H1 (cell line): Measurements from ENCODE around the gene FOXN3. TPM values are rescaled to one million over a fixed set of nuclear protein-coding genes. Genes with fewer than 3 reads are reported as not detected.
A peak's percentile ranks its signal among the peaks of the same experiment; 100 is the strongest.

ENCODE experiments used
- CTCF ChIA-PET: fragments of 300-600 bp; sonication (Branson Sonifier 250); formaldehyde crosslinking; loops from one replicate; lab custom pipeline; 2021; ENCODE audit not compliant: partially characterized antibody; lab: Charles Lee
- POLR2A ChIA-PET: fragments of 300-600 bp; sonication (Branson Sonifier 250); formaldehyde crosslinking; loops from one replicate; lab custom pipeline; 2021; ENCODE audit warnings: inconsistent platforms; ENCODE audit not compliant: partially characterized antibody; lab: Charles Lee
- DNase-seq, 2 experiments: peaks; one replicate each; pipeline versions ENCODE4 v3.0.0 to v3.0.0-alpha.2; 2010 to 2022; ENCODE audit warnings: low spot score in 2 of 2, low read depth in 1 of 2, mixed read lengths in 1 of 2
- FAIRE-seq: peaks from 2 replicates; lab custom pipeline; 2011; peaks lifted over from hg19 to GRCh38; lab: Jason Lieb, UNC
- H2AFZ ChIP-seq: 2 replicates; pipeline ENCODE4 v1.8.1; 2012; ENCODE audit warnings: low read length, inconsistent platforms
- H2AK5ac ChIP-seq: 2 replicates; pipeline ENCODE4 v1.6.1; 2013; ENCODE audit warnings: low read depth, low read length
- H2BK120ac ChIP-seq: replicated peaks from 2 replicates; pipeline ENCODE3; 2013; ENCODE audit warnings: low read depth, low read length, inconsistent platforms
- H2BK12ac ChIP-seq: 2 replicates; pipeline ENCODE4 v1.6.1; 2013; ENCODE audit warnings: low read depth, low read length
- H2BK15ac ChIP-seq: 2 replicates; pipeline ENCODE4 v1.6.1; 2013; ENCODE audit warnings: low read length
- H2BK20ac ChIP-seq: 2 replicates; pipeline ENCODE4 v1.6.1; 2013; ENCODE audit warnings: low read length
- H2BK5ac ChIP-seq: 2 replicates; pipeline ENCODE4 v1.6.1; 2013; ENCODE audit warnings: low read depth, low read length
- H3K14ac ChIP-seq: 2 replicates; pipeline ENCODE4 v1.6.1; 2013; ENCODE audit warnings: inconsistent platforms; ENCODE audit not compliant: insufficient read length
- H3K18ac ChIP-seq: 2 replicates; pipeline ENCODE4 v1.6.1; 2013; ENCODE audit warnings: low read length; ENCODE audit errors: extremely low read depth
- H3K23ac ChIP-seq: 2 replicates; pipeline ENCODE4 v1.6.1; 2013; ENCODE audit warnings: inconsistent platforms; ENCODE audit not compliant: insufficient read length
- H3K23me2 ChIP-seq: 2 replicates; pipeline ENCODE4 v1.6.1; 2013; ENCODE audit warnings: low read depth, low read length
- H3K27ac ChIP-seq: 2 replicates; pipeline ENCODE4 v1.6.1; 2011; ENCODE audit warnings: low read depth, low read length, inconsistent platforms
- H3K27me3 ChIP-seq, 4 experiments: replicated peaks in 1 of 4; 1 replicate in 1 of 4; 2 replicates in 3 of 4; pipeline versions ENCODE4 v1.6.1 to v1.8.1; 2011 to 2013; ENCODE audit warnings: low read length in 3 of 4, mild to moderate bottlenecking in 3 of 4, inconsistent platforms in 2 of 4, mixed read lengths in 2 of 4, moderate library complexity in 1 of 4; ENCODE audit not compliant: control insufficient read depth in 3 of 4, insufficient read depth in 3 of 4; ENCODE audit errors: extremely low read depth in 1 of 4
- H3K36me3 ChIP-seq, 4 experiments: 2 replicates each; pipeline versions ENCODE4 v1.6.1 to v1.8.1; 2011 to 2013; ENCODE audit warnings: mild to moderate bottlenecking in 4 of 4, low read length in 3 of 4, moderate library complexity in 2 of 4, control low read depth in 1 of 4, inconsistent platforms in 1 of 4; ENCODE audit not compliant: insufficient read depth in 4 of 4, control insufficient read depth in 2 of 4
- H3K4ac ChIP-seq: replicated peaks from 2 replicates; pipeline ENCODE3; 2013; ENCODE audit warnings: low read length, low read depth, mixed read lengths, inconsistent platforms; ENCODE audit not compliant: insufficient read length
- H3K4me1 ChIP-seq, 4 experiments: replicated peaks in 1 of 4; 1 replicate in 1 of 4; 2 replicates in 3 of 4; pipeline versions ENCODE4 v1.6.1 to v1.8.1; 2011 to 2013; ENCODE audit warnings: low read length in 3 of 4, inconsistent platforms in 2 of 4, mixed read lengths in 1 of 4; ENCODE audit not compliant: insufficient read depth in 4 of 4, control insufficient read depth in 3 of 4
- H3K4me2 ChIP-seq, 2 experiments: 2 replicates each; pipeline versions ENCODE4 v1.6.1 to v1.8.1; 2011 to 2013; ENCODE audit warnings: low read depth in 2 of 2, low read length in 2 of 2, control low read depth in 1 of 2, inconsistent platforms in 1 of 2, mild to moderate bottlenecking in 1 of 2; ENCODE audit not compliant: insufficient read depth in 1 of 2
- H3K4me3 ChIP-seq, 4 experiments: fragments of 200-600, 300-600 bp in 1 of 4; sonication (generic), shearing (Covaris generic), sonication (Bioruptor Twin) in 1 of 4; 2 replicates each; pipeline versions ENCODE4 v1.5.1 to v1.8.1; 2011 to 2016; ENCODE audit warnings: low read length in 4 of 4, low read depth in 3 of 4, control low read depth in 2 of 4, inconsistent platforms in 2 of 4, mild to moderate bottlenecking in 2 of 4, mixed read lengths in 1 of 4, moderate library complexity in 1 of 4; ENCODE audit not compliant: insufficient read depth in 2 of 4; ENCODE audit errors: extremely low read depth in 1 of 4
- H3K56ac ChIP-seq: replicated peaks from 2 replicates; pipeline ENCODE3; 2013; ENCODE audit warnings: low read depth, mild to moderate bottlenecking, mixed read lengths, low read length, inconsistent platforms; ENCODE audit not compliant: insufficient read length
- H3K79me1 ChIP-seq: 2 replicates; pipeline ENCODE4 v1.6.1; 2013; ENCODE audit warnings: low read depth, low read length, control low read depth
- H3K79me2 ChIP-seq, 2 experiments: 2 replicates each; pipeline versions ENCODE4 v1.6.1 to v1.8.1; 2012 to 2013; ENCODE audit warnings: low read length in 2 of 2, mild to moderate bottlenecking in 2 of 2, inconsistent platforms in 1 of 2; ENCODE audit not compliant: insufficient read depth in 2 of 2, control insufficient read depth in 1 of 2
- H3K9ac ChIP-seq, 4 experiments: replicated peaks in 1 of 4; 1 replicate in 1 of 4; 2 replicates in 3 of 4; pipeline versions ENCODE4 v1.6.1 to v1.8.1; 2011 to 2013; ENCODE audit warnings: low read depth in 3 of 4, low read length in 3 of 4, control low read depth in 2 of 4, mild to moderate bottlenecking in 2 of 4, moderate library complexity in 2 of 4, inconsistent platforms in 1 of 4; ENCODE audit errors: extremely low read depth in 1 of 4
- H3K9me3 ChIP-seq, 2 experiments: 2 replicates each; pipeline versions ENCODE4 v1.6.1 to v1.8.1; 2012 to 2013; ENCODE audit warnings: mild to moderate bottlenecking in 2 of 2, moderate library complexity in 2 of 2, control low read depth in 1 of 2, inconsistent platforms in 1 of 2, low read depth in 1 of 2, low read length in 1 of 2, mixed read lengths in 1 of 2; ENCODE audit not compliant: insufficient read depth in 2 of 2
- H4K20me1 ChIP-seq, 2 experiments: replicated peaks in 1 of 2; 2 replicates each; pipeline versions ENCODE3 to v1.8.1; 2011 to 2013; ENCODE audit warnings: inconsistent platforms in 2 of 2, low read length in 2 of 2, mild to moderate bottlenecking in 1 of 2; ENCODE audit not compliant: insufficient read depth in 2 of 2, control insufficient read depth in 1 of 2
- H4K5ac ChIP-seq: 2 replicates; pipeline ENCODE4 v1.6.1; 2013; ENCODE audit warnings: low read length, low read depth, mixed read lengths, inconsistent platforms; ENCODE audit not compliant: insufficient read length
- H4K8ac ChIP-seq: 2 replicates; pipeline ENCODE4 v1.8.0; 2013; ENCODE audit warnings: mild to moderate bottlenecking, moderate library complexity, low read length, inconsistent platforms; ENCODE audit not compliant: insufficient read depth; ENCODE audit errors: extremely low read depth
- H4K91ac ChIP-seq: replicated peaks from 2 replicates; pipeline ENCODE3; 2013; ENCODE audit warnings: low read length, mixed read lengths, inconsistent platforms; ENCODE audit not compliant: insufficient read length
- CBX8 ChIP-seq: fragments of 300-800, 300-1000 bp; sonication (generic); IDR thresholded peaks from 2 replicates; pipeline ENCODE4 v1.7.1; 2016; ENCODE audit warnings: low read depth, low read length, borderline replicate concordance
- CHD1 ChIP-seq: IDR thresholded peaks from 2 replicates; pipeline ENCODE4 v1.6.1; 2012; ENCODE audit warnings: low read depth, low read length, improper control_type of control experiment
- KDM5A ChIP-seq: fragments of 200-600 bp; IDR thresholded peaks from 2 replicates; pipeline ENCODE4 v1.7.1; 2012; ENCODE audit warnings: mild to moderate bottlenecking, low read length, inconsistent platforms, mixed read lengths
- PHF8 ChIP-seq: fragments of 200-600 bp; sonication (generic); conservative IDR thresholded peaks from 2 replicates; pipeline ENCODE4 v1.7.1; 2012; ENCODE audit warnings: low read depth, mild to moderate bottlenecking, inconsistent platforms, low read length, moderate library complexity
- RAD21 ChIP-seq, 2 experiments: IDR thresholded peaks in 1 of 2; conservative IDR thresholded peaks in 1 of 2; 2 replicates each; pipeline ENCODE4 v1.6.1; 2011; ENCODE audit warnings: low read depth in 2 of 2, low read length in 2 of 2, improper control_type of control experiment in 1 of 2, inconsistent platforms in 1 of 2, mild to moderate bottlenecking in 1 of 2, moderate library complexity in 1 of 2
- RFX5 ChIP-seq: IDR thresholded peaks from 2 replicates; pipeline ENCODE4 v1.6.1; 2011; ENCODE audit warnings: low read depth, low read length, improper control_type of control experiment, borderline replicate concordance
- WGBS, 2 experiments: shearing (Covaris generic) in 1 of 2; methylation state at CpG; one replicate each; pipeline versions ENCODE4 v1.1.6 to v1.1.7; 2013 to 2015; ENCODE audit warnings: low lambda C conversion rate in 2 of 2, mixed read lengths in 2 of 2, inconsistent platforms in 1 of 2, low coverage in 1 of 2, missing lambda C conversion rate in 1 of 2; ENCODE audit not compliant: insufficient replicate concordance in 2 of 2, insufficient coverage in 1 of 2, insufficient read length in 1 of 2; ENCODE audit errors: extremely low coverage in 1 of 2, missing lambda C conversion rate in 1 of 2; 5-methylcytosine and 5-hydroxymethylcytosine counted together
- polyA plus RNA-seq, 7 experiments: library from polyadenylated mRNA; depleted of rRNA in 3 of 7; stranded (reverse) in 5 of 7; unstranded in 2 of 7; fragments of >200 nt in 5 of 7; fragments of 200-250 nt in 2 of 7; gene quantifications; 1 replicate in 5 of 7; 2 replicates in 1 of 7; 4 replicates in 1 of 7; pipeline versions ENCODE4 v1.2.1 to v1.2.3, GENCODE V29; 2011 to 2013; ENCODE audit warnings: missing spikeins in 2 of 7, mixed read lengths in 2 of 7
- total RNA-seq: library from RNA; stranded (reverse); fragmentation: NEBNext Ultra II Directional; extraction: Animal tissue kit (Norgen Biotek cat#: 25700); gene quantifications from 2 replicates; pipeline ENCODE4 v1.2.1, GENCODE V29; 2021
- TF ChIP-seq, protein P1 (sequence below), 3 experiments: IDR thresholded peaks; 1 replicate in 2 of 3; 2 replicates in 1 of 3; pipeline versions ENCODE4 v1.5.1 to v1.6.1; 2011; ENCODE audit warnings: low read length in 3 of 3, mild to moderate bottlenecking in 3 of 3, inconsistent platforms in 2 of 3, low read depth in 1 of 3, moderate library complexity in 1 of 3; ENCODE audit not compliant: insufficient read depth in 1 of 3; ENCODE audit errors: control extremely low read depth in 1 of 3
- TF ChIP-seq, protein P2 (sequence below): IDR thresholded peaks from 2 replicates; pipeline ENCODE4 v1.6.1; 2011; ENCODE audit warnings: low read length, improper control_type of control experiment

Gene FOXN3
- total and polyA plus RNA-seq, 2 of the 8 experiments (the other 6 are each of a cell fraction or from before 2014, with no cell fraction given) = 52.6 to 178 TPM

DNA sequence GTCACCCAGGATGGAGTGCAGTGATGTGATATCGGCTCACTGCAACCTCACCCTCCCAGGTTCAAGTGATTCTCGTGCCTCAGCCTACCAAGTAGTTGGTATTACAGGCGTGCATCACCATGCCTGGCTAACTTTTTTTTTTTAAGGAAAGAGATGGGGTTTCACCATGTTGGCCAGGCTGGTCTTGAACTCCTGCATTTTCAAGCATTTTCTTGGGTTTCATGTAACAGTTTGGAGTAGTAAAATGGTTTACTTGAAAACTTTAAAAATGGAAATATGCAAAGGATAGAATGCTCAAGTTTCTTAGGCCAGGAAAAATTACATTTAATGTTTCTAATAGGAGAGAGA is 63.3 kb downstream of the FOXN3 start:
- Histone ChIP-seq H2AFZ (no peak overlapping the region), H3K79me1 (peaks cover 6% of the 10 kb centered on the region), H3K23ac (no peak overlapping the region), H2BK15ac (no peak overlapping the region), H3K18ac (no peak overlapping the region; the same call in 1 of the 2 replicates), H3K36me3 (peaks cover 4 to 20% (median 10%) of the 10 kb centered on the region in 4 experiments; a peak in 5 of 8 replicates), H2BK20ac (no peak overlapping the region), H3K4me3 (no peak overlapping the region), H3K4me2 (no peak overlapping the region), H3K27ac (no peak overlapping the region), H3K27me3 (no peaks in the 10 kb centered on the region), H2BK12ac (no peak overlapping the region), H4K8ac (no peak overlapping the region), H4K20me1 (peaks cover 0 to 9% of the 10 kb centered on the region in 2 experiments), H2BK120ac (no peak overlapping the region), H3K79me2 (peaks cover 0 to 64% of the 10 kb centered on the region in 2 experiments; a peak in 3 of 4 replicates), H3K9ac (no peak overlapping the region), H3K4ac (no peak overlapping the region), H3K14ac (no peak overlapping the region), H3K4me1 (peaks cover 12 to 33% (median 20%) of the 10 kb centered on the region in 4 experiments)
- POLR2A ChIA-PET = no interaction called here
- CTCF ChIA-PET = interaction anchor here (0.6 to 1.6 kb wide), 6 partner anchors 12 to 412 kb away, joined by 3 to 5 read pairs (median 3); no protein-coding TSS in a partner anchor
- FAIRE-seq = no peak
- no peak for TF ChIP-seq CHD1
- no peak for TF ChIP-seq KDM5A
- TF ChIP-seq RFX5 = no peak
- TF ChIP-seq, protein P1, sequence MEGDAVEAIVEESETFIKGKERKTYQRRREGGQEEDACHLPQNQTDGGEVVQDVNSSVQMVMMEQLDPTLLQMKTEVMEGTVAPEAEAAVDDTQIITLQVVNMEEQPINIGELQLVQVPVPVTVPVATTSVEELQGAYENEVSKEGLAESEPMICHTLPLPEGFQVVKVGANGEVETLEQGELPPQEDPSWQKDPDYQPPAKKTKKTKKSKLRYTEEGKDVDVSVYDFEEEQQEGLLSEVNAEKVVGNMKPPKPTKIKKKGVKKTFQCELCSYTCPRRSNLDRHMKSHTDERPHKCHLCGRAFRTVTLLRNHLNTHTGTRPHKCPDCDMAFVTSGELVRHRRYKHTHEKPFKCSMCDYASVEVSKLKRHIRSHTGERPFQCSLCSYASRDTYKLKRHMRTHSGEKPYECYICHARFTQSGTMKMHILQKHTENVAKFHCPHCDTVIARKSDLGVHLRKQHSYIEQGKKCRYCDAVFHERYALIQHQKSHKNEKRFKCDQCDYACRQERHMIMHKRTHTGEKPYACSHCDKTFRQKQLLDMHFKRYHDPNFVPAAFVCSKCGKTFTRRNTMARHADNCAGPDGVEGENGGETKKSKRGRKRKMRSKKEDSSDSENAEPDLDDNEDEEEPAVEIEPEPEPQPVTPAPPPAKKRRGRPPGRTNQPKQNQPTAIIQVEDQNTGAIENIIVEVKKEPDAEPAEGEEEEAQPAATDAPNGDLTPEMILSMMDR (IDR thresholded peaks at IDR 0.05; ENCODE audit: control extremely low read depth in 1 of 3, insufficient read depth in 1 of 3, low read depth in 1 of 3, low read length in 3 of 3) = no peak
- no peak for TF ChIP-seq CBX8
- no peak for TF ChIP-seq RAD21 (IDR thresholded peaks at IDR 0.05 in 1 of 2, conservative IDR thresholded peaks at IDR 0.05 in 1 of 2; ENCODE audit: low read depth in 2 of 2, low read length in 2 of 2)
- TF ChIP-seq PHF8 = no peak
- TF ChIP-seq, protein P2, sequence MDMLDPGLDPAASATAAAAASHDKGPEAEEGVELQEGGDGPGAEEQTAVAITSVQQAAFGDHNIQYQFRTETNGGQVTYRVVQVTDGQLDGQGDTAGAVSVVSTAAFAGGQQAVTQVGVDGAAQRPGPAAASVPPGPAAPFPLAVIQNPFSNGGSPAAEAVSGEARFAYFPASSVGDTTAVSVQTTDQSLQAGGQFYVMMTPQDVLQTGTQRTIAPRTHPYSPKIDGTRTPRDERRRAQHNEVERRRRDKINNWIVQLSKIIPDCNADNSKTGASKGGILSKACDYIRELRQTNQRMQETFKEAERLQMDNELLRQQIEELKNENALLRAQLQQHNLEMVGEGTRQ = no peak
- TF ChIP-seq, all 59 proteins: peak for 0
- Histone ChIP-seq H2BK5ac (0 out of 2 replicates have a peak overlapping the region, but pooled peaks have one; percentile 77), H3K56ac (no peak overlapping the region), H3K23me2 (no peaks in the 10 kb centered on the region), H4K91ac (no peak overlapping the region), H4K5ac (no peak overlapping the region), H2AK5ac (peak overlapping the region; percentile 3; the same call in 1 of the 2 replicates), H3K9me3 (no peaks in the 10 kb centered on the region)
- DNase-seq = no peak
- WGBS, 2 experiments = 92% methylated on average over 3 of the region's 3 CpGs; no CpG with 5 or more reads in 1 of the 2 experiments
